Measurements from ENCODE around the gene LTBP3.
A peak's percentile ranks its signal among the peaks of the same experiment; 100 is the strongest.
"Not testable (repeated sequence)": the region's sequence is repeated elsewhere in the genome, so short reads cannot be mapped to it uniquely, and the experiment has no call there.

LTBP3 gene

DNA sequence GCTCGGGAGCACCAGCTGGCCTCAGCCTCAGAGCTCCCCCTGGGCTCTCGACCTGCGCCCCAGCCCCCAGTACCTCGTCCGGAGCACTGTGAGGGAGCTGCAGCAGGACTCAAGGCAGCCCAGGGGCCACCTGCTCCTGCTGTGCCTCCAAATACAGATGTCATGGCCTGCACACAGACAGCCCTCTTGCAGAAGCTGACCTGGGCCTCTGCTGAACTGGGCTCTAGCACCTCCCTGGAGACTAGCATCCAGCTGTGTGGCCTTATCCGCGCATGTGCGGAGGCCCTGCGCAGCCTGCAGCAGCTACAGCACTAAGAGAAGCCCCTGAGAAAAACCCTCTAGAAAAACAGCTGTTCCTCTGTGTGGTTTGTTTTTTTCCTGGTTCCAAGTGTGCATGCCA, 13.3 kb upstream of the LTBP3 start:
- no peak for DNase-seq

DNA sequence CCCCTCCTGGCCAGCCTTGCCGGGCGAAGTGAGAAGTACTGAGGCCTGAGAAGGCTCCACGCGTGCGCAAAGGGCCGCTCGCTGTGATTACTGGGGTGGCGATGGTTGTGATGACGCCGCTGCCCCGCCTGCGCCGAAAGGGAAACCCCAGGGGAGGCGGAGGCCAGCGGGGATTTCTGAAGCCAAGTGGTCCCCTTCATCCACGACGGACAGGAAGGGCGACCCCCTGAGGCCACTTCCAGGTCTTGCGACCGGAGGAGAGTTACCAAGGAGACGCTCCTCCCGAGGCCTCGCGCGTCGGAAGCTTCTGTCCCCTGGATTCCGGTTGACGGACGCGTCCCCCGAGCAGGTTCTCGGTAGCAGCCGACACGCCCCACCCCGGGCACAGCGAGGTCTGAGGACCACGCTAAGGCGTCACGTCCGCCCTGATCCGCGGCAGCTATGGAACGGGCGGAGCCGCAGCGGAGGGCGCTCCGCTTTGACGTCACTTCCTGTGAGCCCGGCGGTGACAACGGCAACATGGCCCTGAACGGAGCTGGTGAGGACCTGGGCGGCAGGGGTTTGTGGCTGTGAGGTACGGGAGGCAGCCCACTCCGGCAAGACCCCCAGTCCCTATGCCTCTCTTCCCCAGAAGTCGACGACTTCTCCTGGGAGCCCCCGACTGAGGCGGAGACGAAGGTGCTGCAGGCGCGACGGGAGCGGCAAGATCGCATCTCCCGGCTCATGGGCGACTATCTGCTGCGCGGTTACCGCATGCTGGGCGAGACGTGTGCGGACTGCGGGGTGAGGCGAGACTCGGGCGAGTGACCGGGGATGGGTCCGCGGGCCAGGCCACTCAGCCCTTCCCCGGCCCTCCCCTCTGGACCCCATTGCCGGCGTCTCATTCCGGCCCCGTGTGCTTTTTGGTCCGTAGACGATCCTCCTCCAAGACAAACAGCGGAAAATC, 12.1 kb upstream of the LTBP3 start, which contains the start of gene ZNRD2:
TSS of gene ZNRD2 (plus strand) at position 505 of the 946 bp plus-strand sequence. CDS start at position 520, 15 bp downstream.
- DNase-seq, result peak; percentile 100

DNA sequence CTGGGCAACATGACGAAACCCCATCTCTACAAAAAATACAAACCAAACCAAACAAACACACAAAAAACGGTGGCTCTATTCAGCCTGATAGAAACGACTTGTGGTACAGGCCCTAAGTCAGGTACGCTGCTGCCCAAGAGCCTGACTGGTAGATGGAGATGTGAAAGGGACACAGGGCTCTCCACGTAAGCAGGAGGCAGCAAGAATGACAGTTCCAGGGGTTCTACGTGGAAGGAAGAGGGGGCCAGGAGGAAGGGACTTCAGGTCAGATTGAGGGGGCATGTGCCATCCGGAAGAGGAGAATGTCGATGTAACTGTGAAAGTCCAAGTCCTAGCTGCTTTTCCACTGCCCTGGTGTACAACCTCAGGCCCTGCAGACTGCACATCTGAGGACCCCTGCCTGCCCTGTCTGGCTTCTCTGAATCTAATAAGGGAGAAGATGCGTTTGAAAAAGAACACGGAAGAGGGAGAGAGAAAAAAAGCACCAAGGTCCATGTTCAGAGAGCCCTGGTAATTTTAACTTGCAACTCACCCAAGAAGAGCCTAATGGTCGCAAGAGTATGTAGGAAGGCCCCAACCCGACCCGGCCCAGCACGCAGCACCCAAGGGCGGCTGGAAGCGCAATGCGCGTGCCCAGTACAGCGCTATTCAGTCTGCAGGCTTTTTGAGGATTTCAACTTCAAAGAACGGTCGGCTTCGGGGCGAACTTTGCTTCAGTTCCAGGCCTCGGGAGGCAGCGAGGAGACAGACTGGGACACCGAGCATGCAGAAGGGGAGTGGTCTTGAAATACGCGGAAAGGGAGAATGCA, 11.2 kb upstream of the LTBP3 start:
- no peak for DNase-seq

DNA sequence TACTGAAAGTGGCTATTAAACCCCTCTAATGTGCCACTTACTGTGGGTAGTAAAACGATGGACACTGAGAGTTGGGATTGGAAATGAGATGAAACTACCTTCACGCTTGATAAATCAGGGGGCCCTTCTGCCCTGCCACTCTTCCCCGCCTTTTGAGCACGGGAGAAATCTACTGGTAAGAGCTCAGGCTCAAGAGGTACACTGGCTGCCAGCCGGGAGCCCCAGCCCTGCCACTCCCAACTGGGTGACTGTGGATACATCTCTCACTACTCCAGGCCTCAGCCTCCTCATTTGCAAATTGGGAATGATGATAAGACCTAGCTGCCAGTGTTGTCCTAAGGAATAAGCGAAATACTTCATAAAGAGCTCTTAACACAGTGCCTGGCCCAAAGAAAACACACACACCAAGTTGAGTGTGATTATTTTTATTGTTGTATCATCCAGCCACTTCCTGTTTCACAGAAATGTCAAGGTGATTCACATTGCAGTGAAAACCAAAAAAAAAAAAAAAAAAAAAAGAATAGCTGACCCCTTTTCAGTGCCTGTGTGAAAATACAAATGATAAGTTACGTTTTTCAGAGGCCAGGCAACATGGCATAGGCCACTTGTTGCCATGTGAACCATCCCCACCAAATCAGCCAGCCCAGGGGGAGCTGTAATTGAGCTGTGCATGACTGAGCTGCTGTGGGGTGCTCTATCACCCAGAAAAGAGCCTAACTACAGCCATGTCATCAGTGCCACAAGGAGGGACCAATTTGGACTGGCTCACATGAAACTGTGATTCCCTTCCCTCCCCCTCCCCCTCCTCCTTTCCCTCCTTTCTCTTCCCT, 7.7 kb upstream of the LTBP3 start:
- DNase-seq, result peak; percentile 30

DNA sequence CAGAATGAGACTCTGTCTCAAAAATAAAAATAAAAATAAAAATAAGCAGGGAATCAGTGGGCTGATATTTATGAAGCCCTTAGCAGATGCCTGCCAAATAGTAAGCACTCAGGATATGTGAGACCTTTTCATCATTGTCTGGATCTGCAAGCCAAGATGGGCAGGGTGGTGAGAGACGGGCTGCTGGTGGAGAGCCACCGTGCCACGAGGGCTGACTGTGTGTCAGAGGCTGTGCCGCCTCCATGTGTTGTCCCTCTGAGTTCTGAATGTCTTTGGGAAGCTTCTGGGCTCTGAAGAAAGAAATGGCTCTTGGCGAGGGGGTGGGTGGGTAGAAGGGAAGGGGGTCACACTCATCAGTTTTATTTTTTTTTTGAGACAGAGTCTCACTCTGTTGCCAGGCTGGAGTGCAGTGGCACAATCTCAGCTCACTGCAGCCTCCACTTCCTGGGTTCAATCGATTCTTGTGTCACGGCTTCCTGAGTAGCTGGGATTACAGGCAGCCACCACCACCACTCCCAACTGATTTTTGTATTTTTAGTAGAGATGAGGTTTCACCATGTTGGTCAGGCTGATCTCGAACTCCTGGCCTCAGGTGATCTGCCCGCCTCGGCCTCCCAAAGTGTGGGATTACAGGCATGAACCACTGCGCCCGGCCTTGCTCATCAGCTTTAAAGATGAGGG, 6.9 kb upstream of the LTBP3 start:
- not testable (repeated sequence) for DNase-seq

DNA sequence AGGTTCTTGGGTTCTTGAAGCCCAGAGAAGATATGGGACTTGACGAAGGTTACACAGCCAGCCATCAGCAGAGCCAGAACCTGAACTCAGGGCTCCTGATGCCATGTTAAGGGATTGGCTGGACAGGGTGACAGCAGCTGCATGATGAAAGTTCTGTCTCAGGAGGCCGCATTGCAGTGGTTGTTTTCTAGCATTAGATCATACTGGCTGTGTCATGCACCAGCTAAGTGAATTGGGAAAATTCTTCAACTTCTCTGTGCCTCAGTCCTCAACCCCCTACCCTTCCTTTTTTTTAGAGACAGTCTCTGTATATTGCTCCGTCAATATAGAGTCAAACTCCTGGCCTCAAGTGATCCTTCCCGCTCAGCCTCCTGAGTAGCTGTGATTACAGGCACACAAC, 5.4 kb upstream of the LTBP3 start:
- DNase-seq, result no peak

DNA sequence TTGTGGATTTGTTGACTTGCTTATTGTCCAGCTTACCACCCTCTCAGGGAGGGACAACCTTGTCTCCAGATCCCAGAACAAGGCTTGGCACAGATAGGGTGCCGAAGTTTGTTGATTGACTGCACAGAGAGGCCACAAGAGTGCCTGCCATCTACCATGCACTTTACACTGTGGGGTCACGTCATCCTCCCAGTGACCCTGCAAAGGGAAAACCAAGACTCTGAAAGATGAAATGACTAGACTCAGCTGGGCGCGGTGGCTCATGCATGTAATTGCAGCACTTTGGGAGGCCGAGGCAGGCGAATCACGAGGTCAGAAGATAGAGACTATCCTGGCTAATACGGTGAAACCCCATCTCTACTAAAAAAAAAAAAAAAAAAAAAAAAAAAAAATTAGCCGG, 4.6 kb upstream of the LTBP3 start:
- no peak for DNase-seq

DNA sequence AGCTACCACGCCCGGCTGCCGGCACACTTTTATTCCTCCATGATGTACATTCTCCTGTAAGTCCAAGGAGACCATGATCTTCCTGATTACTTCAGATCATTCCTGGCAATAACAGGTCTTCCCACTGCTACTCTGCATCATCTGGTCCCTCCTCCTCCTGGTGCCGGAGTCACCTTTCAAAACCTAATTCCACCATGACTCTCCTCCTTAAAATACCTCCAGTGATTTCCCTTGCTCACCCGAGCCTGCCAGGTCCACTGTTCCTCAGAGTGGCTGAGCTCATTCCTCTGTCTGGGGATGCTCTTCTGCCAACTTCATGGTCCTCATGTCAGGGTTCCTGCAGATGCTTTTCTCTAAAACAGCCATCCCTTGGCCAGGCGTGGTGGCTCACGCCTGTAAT, 3.9 kb upstream of the LTBP3 start:
- DNase-seq, result no peak

DNA sequence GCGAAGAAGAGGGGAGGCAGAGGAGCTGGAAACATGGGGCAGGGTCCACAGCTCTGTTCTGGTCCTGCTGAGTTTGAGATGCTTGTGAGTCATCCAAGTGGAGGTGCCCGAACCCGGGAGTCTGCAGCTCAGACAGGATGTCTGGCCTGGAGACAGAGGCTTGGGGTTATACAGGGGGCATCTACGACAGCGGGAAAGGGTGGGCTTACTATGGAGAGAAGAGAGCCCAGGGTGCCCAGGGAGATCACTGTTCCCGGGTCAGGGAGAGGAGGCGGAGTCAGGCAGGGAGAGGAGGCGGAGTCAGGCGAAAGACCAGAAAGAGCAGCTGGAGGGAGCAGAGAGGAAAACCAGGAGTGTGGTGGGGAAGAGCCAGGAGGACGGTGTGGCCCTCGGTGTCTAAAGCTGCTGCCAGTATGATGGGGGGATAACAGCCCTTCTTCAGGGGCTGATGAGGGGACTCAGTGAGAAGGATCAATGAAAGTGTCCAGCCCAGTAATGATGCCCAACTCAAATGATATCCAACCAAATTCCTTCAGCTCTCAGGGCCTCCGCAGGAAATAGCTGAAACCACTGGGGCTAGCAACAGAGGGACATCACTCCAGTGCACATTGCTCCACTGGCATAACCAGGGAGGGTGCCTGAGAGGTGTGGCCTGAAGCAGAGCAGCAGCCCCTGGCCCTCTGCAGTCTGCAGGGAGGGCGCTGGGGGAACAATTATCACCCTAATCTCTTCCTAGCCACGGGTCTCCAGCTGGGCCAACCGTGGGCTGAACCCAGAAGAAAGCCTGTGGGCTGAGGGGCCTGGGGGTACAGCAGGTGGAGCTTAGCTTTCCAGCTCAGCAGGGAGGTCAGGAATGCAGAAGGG, 2.6 kb upstream of the LTBP3 start:
- DNase-seq, result no peak

DNA sequence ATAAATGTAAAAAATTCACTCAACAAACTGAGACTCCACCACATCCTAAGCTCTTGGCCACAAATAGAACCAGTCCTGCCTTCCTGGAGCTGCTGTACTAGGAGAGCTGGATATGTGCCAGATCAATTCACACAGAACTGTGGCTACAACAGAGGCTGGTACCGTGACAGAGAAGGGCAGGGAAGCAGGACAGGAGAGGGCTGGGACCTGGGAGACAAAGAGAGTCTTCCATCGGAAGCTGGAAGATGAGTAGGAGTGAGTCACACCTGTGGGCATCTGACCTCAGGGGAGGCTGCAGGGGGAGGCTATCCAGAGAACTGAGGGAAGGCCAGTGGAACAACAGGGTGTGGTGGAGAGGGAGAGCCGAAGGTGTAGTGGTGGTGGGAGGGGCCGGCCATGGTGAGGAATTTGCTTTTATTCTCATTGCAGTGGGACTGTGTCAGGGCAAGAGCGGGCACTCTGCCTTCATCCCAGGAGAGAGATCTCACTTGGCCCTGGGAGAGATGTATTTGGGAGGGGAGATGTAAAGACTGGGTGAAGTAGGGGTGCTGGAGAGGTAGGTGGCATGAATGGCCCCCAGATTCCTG, 1.9 kb upstream of the LTBP3 start:
- no peak for DNase-seq

DNA sequence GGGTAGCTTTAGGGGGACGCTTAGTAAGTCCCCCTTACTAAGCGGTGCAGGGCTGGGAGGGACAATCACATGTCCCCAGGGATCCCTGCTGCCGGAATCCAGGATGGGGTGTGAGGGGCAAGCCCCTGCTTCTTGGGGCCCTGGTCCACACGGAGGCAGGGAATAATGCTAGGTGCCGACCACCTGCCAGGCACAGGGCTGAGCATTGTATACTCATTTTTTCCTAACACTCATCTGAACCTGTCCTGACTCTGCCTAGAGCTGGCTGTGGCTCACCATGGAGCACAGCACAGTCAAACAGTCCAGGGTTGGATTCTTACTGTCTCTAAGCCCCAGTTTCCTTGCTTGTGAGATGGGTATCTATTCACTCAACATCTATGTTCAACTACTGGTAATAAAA, 1.4 kb upstream of the LTBP3 start:
- DNase-seq, result peak; percentile 43

DNA sequence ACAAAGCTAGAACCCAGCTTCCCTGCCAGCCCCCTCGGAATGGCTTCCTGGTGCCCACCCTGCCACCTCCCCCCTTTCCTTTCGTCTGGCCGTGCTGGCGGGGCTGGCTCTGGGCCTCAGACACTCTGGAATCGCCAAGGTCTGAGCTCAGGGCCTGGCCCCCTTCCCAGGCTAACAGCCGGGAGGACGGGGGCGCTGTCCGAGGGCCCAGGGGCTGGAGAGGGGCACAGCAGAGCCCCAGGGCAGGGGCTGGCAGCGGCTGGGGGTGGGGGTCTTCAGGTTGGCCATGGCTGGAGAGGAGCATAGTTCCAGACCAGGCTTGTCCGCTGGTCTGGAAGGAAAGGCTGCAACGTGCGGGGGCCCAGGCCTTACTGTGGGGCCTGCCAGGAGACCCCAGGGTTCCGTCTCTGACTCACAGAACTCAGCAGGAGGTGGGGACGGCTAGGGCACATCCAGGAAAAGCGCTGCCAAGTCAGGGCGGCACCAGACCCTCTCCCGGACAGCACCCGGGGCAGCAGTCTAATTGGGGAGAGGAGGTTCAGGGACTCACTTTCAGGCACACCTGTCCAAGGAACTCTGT, 861 bp upstream of the LTBP3 start:
- DNase-seq, result no peak

DNA sequence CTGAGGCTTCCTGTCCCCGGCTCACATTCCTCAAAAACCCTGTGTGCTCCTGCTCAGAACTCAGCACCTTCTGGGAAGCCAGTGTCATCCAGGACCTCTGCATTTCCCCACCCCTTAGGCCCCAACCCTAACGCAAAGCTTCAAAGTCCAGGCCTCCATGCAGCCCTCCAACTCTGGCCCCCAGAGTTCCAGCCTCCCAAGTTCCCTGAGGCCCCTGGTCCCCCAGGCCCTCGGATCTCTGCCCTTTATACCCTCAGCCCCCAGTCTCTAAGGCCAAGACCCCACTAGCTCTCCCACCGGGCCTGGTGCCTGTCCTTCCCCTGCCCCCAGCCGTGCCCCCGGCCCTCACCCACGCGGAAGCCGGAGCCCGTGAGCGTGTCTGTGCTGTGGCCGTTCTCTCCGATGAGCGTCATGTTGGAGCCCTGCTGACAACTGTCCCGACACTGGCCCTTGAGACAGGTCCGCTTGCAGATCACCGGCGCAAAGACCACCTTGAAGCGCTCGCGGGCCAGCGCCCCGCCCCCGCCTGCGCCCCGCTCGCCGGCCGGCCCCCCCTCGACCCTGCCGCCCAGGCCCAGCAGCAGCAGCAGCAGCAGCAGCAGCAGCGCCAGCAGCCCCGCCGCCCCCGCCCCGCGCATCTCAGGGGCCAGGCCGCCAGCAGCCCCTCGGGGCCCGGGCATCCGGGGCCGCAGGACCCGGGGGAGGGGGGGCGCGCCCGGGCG, 718 bp downstream of the LTBP3 start:
- peak; percentile 45 for DNase-seq

DNA sequence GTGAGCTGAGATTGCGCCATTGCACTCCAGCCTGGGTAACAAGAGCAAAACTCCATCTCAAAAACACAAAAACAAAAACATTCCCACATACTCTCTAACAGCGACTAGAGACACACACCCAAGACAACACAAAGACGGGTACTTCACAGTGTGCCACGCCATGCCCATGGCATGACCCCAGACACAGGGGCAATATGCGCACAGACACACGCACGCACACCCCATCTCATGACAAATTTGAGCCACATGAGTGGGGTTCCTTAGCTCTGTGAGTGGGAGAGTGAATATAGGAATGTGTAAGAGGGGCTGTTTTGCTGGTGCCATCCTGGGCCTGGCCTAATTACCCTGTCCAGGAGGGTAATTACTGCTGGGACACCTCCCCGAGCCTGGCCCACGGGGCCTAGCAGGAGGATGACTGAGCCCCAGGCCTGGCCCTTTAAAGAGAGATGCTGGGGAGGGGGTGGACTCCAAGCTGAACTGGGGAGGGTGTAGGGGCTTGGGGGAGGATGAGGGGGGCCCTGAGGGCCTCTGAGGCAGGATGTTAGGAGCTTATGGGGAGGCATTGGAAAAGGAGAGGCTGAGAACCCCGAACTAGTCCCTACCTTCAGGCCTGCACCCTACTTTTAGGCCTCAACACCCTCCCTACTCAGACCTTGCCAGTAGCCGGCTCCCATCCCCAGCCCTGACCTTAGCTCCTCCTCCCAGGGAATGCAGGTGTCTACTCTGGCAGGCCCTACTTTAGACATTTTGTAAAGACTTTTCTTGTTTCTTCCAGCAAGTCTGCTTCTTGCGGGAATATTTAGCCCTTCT, 1.5 kb downstream of the LTBP3 start:
- DNase-seq, result no peak

DNA sequence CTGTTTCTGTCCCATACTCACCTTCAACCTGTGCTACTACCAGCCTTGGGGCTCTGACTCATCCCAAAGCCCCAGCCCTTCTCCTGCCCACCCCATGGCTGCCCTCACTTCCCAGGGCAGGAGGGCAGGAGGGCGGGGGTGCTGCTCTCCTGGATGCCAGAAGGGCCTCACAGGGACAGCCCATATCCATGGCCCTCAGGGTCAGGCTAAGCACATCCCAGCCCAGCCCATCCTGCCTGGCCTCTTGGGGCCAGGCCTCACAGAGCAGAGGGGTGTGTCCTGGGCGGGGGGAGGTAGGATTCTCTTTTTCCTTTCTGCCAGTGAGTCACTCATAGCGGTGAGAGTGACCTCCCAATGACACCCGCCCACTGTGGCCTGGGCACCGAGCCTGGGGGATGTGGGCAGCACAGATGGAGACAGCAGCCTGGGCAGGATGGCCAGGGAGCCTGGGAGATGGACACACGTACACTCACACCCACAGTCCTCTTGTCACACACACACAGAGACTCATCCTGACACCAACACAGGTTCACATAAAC, 2.4 kb downstream of the LTBP3 start:
- DNase-seq, result peak; percentile 51

DNA sequence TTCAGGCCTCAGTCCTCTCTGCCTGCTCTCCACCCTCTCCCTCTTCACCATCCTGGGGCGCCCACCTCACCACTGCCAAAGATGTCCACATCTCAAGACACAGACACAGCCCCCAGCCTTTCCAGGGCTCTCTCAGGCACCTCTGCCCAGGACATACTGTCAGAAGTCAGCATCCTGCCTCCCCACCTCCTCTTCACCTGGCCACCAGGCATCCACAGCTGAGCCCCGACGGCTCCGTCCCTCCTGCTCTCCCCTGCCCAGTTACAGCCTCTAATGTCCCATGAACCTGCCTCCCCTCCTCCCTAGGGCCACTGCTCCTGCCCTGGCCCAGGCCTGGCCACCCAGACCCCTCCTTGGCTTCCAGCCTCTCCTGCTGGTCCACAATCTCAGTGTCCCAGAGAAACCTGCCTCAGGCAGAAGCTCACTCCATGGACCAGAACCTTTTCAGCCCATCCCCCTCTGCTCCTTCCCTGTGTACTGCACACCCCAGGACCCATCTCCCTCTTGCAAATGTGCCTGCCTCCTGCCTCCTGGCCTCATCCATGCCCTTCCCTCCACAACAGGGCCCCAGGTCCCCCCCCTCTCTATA, 3.2 kb downstream of the LTBP3 start:
- DNase-seq, result no peak

DNA sequence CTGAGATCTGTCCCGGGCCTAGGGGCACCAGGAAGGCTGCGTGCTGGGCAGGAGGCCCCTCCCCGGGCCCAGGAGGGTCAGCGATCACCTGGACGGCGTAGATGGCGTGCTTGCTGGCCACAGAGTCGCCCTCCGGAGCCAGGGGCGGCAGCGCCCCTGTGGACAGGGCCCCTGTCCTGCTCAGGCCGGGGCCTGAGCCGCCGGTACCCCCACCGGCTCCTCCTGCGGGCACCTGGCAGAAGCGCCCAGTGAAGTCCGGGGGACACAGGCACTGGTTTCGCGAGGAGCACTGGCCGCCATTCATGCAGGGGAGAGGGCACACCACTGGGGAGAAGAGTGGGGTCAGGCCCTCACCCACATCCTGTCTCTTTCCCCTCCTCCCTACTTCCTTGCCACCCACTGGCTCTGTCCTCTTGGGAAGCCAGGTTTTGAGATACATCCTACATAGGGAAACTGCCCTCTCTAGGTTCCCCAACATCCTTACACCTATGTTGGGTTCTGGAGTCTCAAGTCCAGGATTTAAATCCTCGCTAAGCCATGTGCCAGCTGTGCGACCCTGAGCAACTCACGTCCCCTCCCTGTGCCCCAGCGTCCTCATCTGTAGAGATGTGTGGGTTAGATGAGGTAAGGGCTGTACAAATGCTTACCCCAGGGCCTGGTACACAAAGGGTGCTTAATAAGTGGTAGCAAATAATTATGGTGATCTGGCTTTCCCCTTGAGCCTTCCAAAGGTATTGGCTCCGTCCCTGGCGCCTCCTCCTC, 3.9 kb downstream of the LTBP3 start:
- DNase-seq, result no peak
